ENCODE data around the gene FAR2.

DNA sequence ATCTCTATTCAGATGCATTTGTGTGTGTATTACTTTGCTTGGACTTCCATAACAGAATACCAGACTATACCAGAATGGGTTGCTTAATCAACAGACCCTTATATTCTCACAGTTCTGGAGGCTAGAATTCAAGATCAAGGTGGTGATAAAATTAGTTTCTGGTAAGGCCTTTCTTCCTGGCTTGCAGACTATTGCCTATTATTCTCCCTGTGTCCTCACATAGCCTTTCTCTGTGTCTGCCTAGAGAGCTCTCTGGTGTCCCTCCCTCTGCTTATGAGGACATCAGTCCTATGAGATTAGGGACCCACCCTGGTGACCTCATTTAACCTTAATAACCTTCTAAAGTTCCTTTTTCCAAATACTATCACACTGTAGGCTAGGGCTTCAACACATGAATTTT, 106.0 kb downstream of the FAR2 start:
- TF ChIP-seq CTCF (IDR thresholded peaks at IDR 0.05; ENCODE audit: extremely low read depth in 1 of 2, insufficient read depth in 1 of 2, low read depth in 1 of 2, low read length in 2 of 2) (no peak), POLR2A (IDR thresholded peaks at IDR 0.05; ENCODE audit: low read depth, low read length) (no peak), EZH2 (IDR thresholded peaks at IDR 0.05; ENCODE audit: borderline replicate concordance, low read depth, low read length, severe bottlenecking) (no peak), JUN (IDR thresholded peaks at IDR 0.05; ENCODE audit: borderline replicate concordance, insufficient read depth, insufficient read length, low read depth) (no peak)
- TF ChIP-seq, protein P1, sequence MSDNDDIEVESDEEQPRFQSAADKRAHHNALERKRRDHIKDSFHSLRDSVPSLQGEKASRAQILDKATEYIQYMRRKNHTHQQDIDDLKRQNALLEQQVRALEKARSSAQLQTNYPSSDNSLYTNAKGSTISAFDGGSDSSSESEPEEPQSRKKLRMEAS (IDR thresholded peaks at IDR 0.05; ENCODE audit: insufficient read depth, insufficient read length) = no peak

Measured in endothelial cell of umbilical vein (primary cell).